Femur (tissue), 1 donor: ENCODE measurements around the gene ZNF423.
A peak's percentile ranks its signal among the peaks of the same experiment; 100 is the strongest.
"Not testable (repeated sequence)": the region's sequence is repeated elsewhere in the genome, so short reads cannot be mapped to it uniquely, and the experiment has no call there.

Experiments used
- DNase-seq: peaks from one replicate; pipeline ENCODE4 v3.0.0-alpha.2; 2017

ZNF423 gene

GRCh38 chr16:49575346-49576172 is 280.4 kb downstream of the ZNF423 start:
- peak; percentile 70 for DNase-seq

- no peak for DNase-seq
These were observed 281.1 kb downstream of the ZNF423 start for GRCh38 chr16:49574826-49575225.

GRCh38 chr16:49567950-49568349 is 288.0 kb downstream of the ZNF423 start:
- DNase-seq: no peak

- DNase-seq: no peak
These were observed 289.5 kb downstream of the ZNF423 start for GRCh38 chr16:49566432-49566831.

GRCh38 chr16:49564496-49565229 is 291.2 kb downstream of the ZNF423 start:
- DNase-seq: peak; percentile 75

GRCh38 chr16:49563666-49564065 is 292.2 kb downstream of the ZNF423 start:
- no peak for DNase-seq

- DNase-seq: not testable (repeated sequence)
These were observed 293.0 kb downstream of the ZNF423 start for GRCh38 chr16:49562894-49563293.

- no peak for DNase-seq
These were observed 293.7 kb downstream of the ZNF423 start for GRCh38 chr16:49562228-49562627.

GRCh38 chr16:49560004-49560830 is 295.7 kb downstream of the ZNF423 start:
- DNase-seq: peak; percentile 86

GRCh38 chr16:49559242-49559641 is 296.7 kb downstream of the ZNF423 start:
- DNase-seq: no peak

- DNase-seq: no peak
These were observed 297.5 kb downstream of the ZNF423 start for GRCh38 chr16:49558451-49558850.

GRCh38 chr16:49556606-49557446 is 299.1 kb downstream of the ZNF423 start:
- peak; percentile 65 for DNase-seq

- no peak for DNase-seq
These were observed 299.7 kb downstream of the ZNF423 start for GRCh38 chr16:49556249-49556605.

GRCh38 chr16:49554681-49555080 is 301.2 kb downstream of the ZNF423 start:
- no peak for DNase-seq

- DNase-seq: no peak
These were observed 303.5 kb downstream of the ZNF423 start for GRCh38 chr16:49552313-49552928.

- no peak for DNase-seq
These were observed 305.2 kb downstream of the ZNF423 start for GRCh38 chr16:49550666-49551065.

- DNase-seq: no peak
These were observed 305.8 kb downstream of the ZNF423 start for GRCh38 chr16:49550140-49550539.

- DNase-seq: no peak
These were observed 307.5 kb downstream of the ZNF423 start for GRCh38 chr16:49548325-49548970.

GRCh38 chr16:49547448-49547847 is 308.5 kb downstream of the ZNF423 start:
- no peak for DNase-seq

- no peak for DNase-seq
These were observed 309.2 kb downstream of the ZNF423 start for GRCh38 chr16:49546735-49547134.

- no peak for DNase-seq
These were observed 310.0 kb downstream of the ZNF423 start for GRCh38 chr16:49545741-49546448.
